B cell (primary cell): ENCODE results near the gene PINK1. TPM values are rescaled to one million over a fixed set of nuclear protein-coding genes. Genes with fewer than 3 reads are reported as not detected.

Experiments used
- ATAC-seq: fragments of 200-7000 bp; cut with Tn5 transposase; one replicate; pipeline ENCODE4 v1.10.0; 2021; ENCODE audit warnings: low read depth, mild to moderate bottlenecking, moderate number of reproducible peaks, moderate library complexity
- CTCF ChIA-PET: fragments of 350-600 bp; sonication (Branson Sonifier 250); formaldehyde crosslinking; loops from one replicate; lab custom pipeline; 2021; ENCODE audit warnings: antibody characterized with exemption, inconsistent platforms; lab: Charles Lee
- POLR2A ChIA-PET: fragments of 350-600 bp; sonication (Branson Sonifier 250); formaldehyde crosslinking; loops from one replicate; lab custom pipeline; 2021; ENCODE audit warnings: antibody characterized with exemption; lab: Charles Lee
- DNase-seq: peaks from one replicate; pipeline ENCODE4 v3.0.0; 2013
- H2AFZ ChIP-seq: 2 replicates; pipeline ENCODE4 v1.6.1; 2012; ENCODE audit warnings: mild to moderate bottlenecking, low read depth, low read length; ENCODE audit not compliant: insufficient read depth, poor library complexity, severe bottlenecking
- H3K27ac ChIP-seq, 2 donors: 1 replicate in 1 of 2; 2 replicates in 1 of 2; pipeline ENCODE4 v1.5.1; 2012 to 2013; ENCODE audit warnings: low read length in 2 of 2, mild to moderate bottlenecking in 2 of 2, moderate library complexity in 1 of 2
- H3K27me3 ChIP-seq, 4 experiments: fragments of 200-600 bp in 1 of 4; sonication (generic) in 1 of 4; replicated peaks in 1 of 4; 1 replicate in 2 of 4; 2 replicates in 2 of 4; pipeline versions ENCODE4 v1.6.1 to v1.7.0; 2013 to 2016; ENCODE audit warnings: low read length in 3 of 4, mild to moderate bottlenecking in 2 of 4, mixed read lengths in 1 of 4, moderate library complexity in 1 of 4; ENCODE audit not compliant: insufficient read depth in 4 of 4, control insufficient read depth in 3 of 4; ENCODE audit errors: control extremely low read depth in 1 of 4
- H3K36me3 ChIP-seq, 2 experiments: replicated peaks in 1 of 2; 1 replicate in 1 of 2; 2 replicates in 1 of 2; pipeline versions ENCODE4 v1.6.1 to v1.7.1; 2013; ENCODE audit warnings: low read length in 1 of 2; ENCODE audit not compliant: insufficient read depth in 2 of 2, control insufficient read depth in 1 of 2; ENCODE audit errors: control extremely low read depth in 1 of 2, extremely low read depth in 1 of 2
- H3K4me1 ChIP-seq, 2 donors: fragments of 200-600 bp in 1 of 2; sonication (generic) in 1 of 2; 1 replicate in 1 of 2; 2 replicates in 1 of 2; pipeline versions ENCODE4 v1.5.1 to v1.6.1; 2013 to 2017; ENCODE audit warnings: low read length in 2 of 2; ENCODE audit not compliant: control insufficient read depth in 2 of 2, insufficient read depth in 2 of 2
- H3K4me2 ChIP-seq: replicated peaks from 2 replicates; pipeline ENCODE3; 2012; ENCODE audit warnings: mild to moderate bottlenecking, low read depth, low read length; ENCODE audit not compliant: poor library complexity, severe bottlenecking
- H3K4me3 ChIP-seq, 5 experiments: fragments of 200-600 bp in 1 of 5; sonication (generic) in 1 of 5; 1 replicate in 3 of 5; 2 replicates in 2 of 5; pipeline versions ENCODE4 v1.5.1 to v1.7.0; 2011 to 2016; ENCODE audit warnings: low read length in 4 of 5, mild to moderate bottlenecking in 4 of 5, low read depth in 2 of 5, control low read depth in 1 of 5, moderate library complexity in 1 of 5; ENCODE audit not compliant: insufficient read depth in 1 of 5; ENCODE audit errors: control extremely low read depth in 1 of 5, extremely low read depth in 1 of 5
- H3K79me2 ChIP-seq: fragments of 200-600 bp; sonication (generic); one replicate; pipeline ENCODE4 v1.6.0; 2016; ENCODE audit warnings: low read length; ENCODE audit not compliant: control insufficient read depth, insufficient read depth
- H3K9ac ChIP-seq: fragments of 200-600 bp; sonication (generic); 2 replicates; pipeline ENCODE4 v1.6.1; 2017; ENCODE audit warnings: mild to moderate bottlenecking, low read length, moderate library complexity
- H3K9me3 ChIP-seq, 3 donors: one replicate each; pipeline versions ENCODE4 v1.6.1 to v1.7.1; 2013; ENCODE audit warnings: low read length in 2 of 3; ENCODE audit not compliant: control insufficient read depth in 2 of 3, insufficient read depth in 1 of 3; ENCODE audit errors: control extremely low read depth in 1 of 3
- H4K20me1 ChIP-seq: 2 replicates; pipeline ENCODE4 v1.6.0; 2012; ENCODE audit warnings: mild to moderate bottlenecking, low read length; ENCODE audit not compliant: insufficient read depth, control insufficient read depth, poor library complexity, severe bottlenecking
- H3K27ac Mint-ChIP-seq: one replicate; pipeline ENCODE4 v1.8.0; 2021; ENCODE audit warnings: mixed read lengths
- H3K27me3 Mint-ChIP-seq: one replicate; pipeline ENCODE4 v1.8.0; 2021; ENCODE audit warnings: mixed read lengths
- H3K4me1 Mint-ChIP-seq: one replicate; pipeline ENCODE4 v1.8.0; 2021; ENCODE audit warnings: mixed read lengths
- H3K4me3 Mint-ChIP-seq: one replicate; pipeline ENCODE4 v1.8.0; 2021; ENCODE audit warnings: mixed read lengths
- H3K9me3 Mint-ChIP-seq: one replicate; pipeline ENCODE4 v1.8.0; 2022; ENCODE audit warnings: mixed read lengths; ENCODE audit not compliant: insufficient read depth
- EZH2 ChIP-seq: IDR thresholded peaks from 2 replicates; pipeline ENCODE4 v1.6.1; 2012; ENCODE audit warnings: borderline replicate concordance, low read depth, mild to moderate bottlenecking, moderate library complexity, low read length; ENCODE audit not compliant: insufficient read depth, poor library complexity, severe bottlenecking
- WGBS: methylation state at CpG from one replicate; pipeline ENCODE4 v1.1.5; 2013; ENCODE audit warnings: missing lambda C conversion rate; ENCODE audit not compliant: insufficient coverage; 5-methylcytosine and 5-hydroxymethylcytosine counted together
- intact Hi-C: fragments of 100-400 bp; cut with micrococcal nuclease; formaldehyde crosslinking; loops from one replicate; pipeline ENCODE4 v1.10.0; 2022
- polyA plus RNA-seq: library from polyadenylated mRNA; depleted of rRNA; stranded (reverse); fragments of >200 nt; gene quantifications from 2 replicates; pipeline ENCODE4 v1.2.3, GENCODE V29; 2012
- total RNA-seq, 2 donors: library from RNA; stranded (reverse); fragments of 120-200 nt in 1 of 2; gene quantifications; 1 replicate in 1 of 2; 2 replicates in 1 of 2; pipeline versions ENCODE4 v1.2.3 to v1.2.4, GENCODE V29; 2013 to 2022
- TF ChIP-seq, protein P1 (sequence below): fragments of 200-600 bp; IDR thresholded peaks from one replicate; pipeline ENCODE4 v1.8.0; 2022; ENCODE audit warnings: antibody characterized with exemption, mild to moderate bottlenecking

The PINK1 gene
- total and polyA plus RNA-seq, 2 donors (not counting 1 experiment from before 2014, with no cell fraction given), result 5.8 to 14.3 TPM

DNA sequence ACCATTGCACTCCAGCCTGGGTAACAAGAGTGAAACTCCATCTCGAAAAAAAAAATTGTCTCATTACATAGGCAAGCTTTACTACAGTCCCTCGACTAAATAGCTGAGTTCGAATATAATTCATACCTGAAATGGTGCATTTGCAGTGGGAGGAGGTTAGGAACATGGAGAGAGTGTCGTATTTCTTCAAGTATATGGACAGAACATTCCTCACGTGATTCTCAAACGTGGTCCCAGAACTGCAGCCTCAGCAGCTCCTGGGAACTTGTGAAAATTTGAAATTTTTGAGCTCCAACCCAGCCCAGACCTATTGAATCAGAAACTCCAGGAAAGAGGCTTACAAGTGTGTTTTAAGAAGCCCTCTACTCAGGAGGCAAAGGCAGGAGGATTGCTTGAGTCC lies 37.2 kb upstream of the PINK1 start:
- POLR2A ChIA-PET, result no interaction called here
- Mint-ChIP-seq H3K9me3 (no peaks in the 10 kb centered on the region), H3K27ac (no peak overlapping the region), H3K4me3 (no peak overlapping the region), H3K4me1 (no peaks in the 10 kb centered on the region), H3K27me3 (peaks cover 44% of the 10 kb centered on the region)
- Histone ChIP-seq H3K4me3 (no peak overlapping the region), H4K20me1 (no peaks in the 10 kb centered on the region), H3K4me2 (no peak overlapping the region), H3K9me3 (no peaks in the 10 kb centered on the region), H3K79me2 (no peaks in the 10 kb centered on the region), H3K9ac (no peak overlapping the region), H2AFZ (no peak overlapping the region), H3K27ac (no peak overlapping the region), H3K27me3 (peaks cover 0 to 6% (median 2%) of the 10 kb centered on the region in 4 experiments), H3K36me3 (no peaks in the 10 kb centered on the region), H3K4me1 (no peaks in the 10 kb centered on the region)
- ATAC-seq, result no peak
- 100% methylated on average over 1 of the region's 6 CpGs for WGBS
- no peak for DNase-seq
- TF ChIP-seq, protein P1, sequence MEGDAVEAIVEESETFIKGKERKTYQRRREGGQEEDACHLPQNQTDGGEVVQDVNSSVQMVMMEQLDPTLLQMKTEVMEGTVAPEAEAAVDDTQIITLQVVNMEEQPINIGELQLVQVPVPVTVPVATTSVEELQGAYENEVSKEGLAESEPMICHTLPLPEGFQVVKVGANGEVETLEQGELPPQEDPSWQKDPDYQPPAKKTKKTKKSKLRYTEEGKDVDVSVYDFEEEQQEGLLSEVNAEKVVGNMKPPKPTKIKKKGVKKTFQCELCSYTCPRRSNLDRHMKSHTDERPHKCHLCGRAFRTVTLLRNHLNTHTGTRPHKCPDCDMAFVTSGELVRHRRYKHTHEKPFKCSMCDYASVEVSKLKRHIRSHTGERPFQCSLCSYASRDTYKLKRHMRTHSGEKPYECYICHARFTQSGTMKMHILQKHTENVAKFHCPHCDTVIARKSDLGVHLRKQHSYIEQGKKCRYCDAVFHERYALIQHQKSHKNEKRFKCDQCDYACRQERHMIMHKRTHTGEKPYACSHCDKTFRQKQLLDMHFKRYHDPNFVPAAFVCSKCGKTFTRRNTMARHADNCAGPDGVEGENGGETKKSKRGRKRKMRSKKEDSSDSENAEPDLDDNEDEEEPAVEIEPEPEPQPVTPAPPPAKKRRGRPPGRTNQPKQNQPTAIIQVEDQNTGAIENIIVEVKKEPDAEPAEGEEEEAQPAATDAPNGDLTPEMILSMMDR, result no peak
- no peak for TF ChIP-seq EZH2
- intact Hi-C loops, result no loop called here
- CTCF ChIA-PET, result no interaction called here

DNA sequence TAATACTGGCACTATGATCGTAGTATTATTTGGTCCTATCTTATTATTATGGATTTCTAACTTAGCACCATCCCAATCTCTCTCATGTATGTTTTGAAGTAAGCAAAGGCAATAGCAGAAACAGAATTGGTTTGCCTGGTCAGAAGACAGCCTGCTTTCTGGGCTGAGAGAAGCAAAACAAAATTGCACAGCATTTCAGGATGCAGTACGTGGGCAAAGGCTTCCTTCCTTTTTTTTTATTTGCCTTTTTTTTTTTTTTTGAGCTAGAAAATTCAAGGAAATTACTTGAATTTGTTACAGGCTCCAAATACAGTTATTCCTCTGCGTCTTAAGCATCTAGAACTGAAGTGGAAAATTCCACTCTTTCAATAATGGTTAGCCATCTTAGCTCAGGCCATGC lies 35.6 kb upstream of the PINK1 start:
- Histone ChIP-seq H3K79me2 (no peaks in the 10 kb centered on the region), H3K4me3 (no peak overlapping the region), H3K36me3 (no peaks in the 10 kb centered on the region), H3K9me3 (no peaks in the 10 kb centered on the region), H3K4me1 (no peaks in the 10 kb centered on the region), H4K20me1 (no peaks in the 10 kb centered on the region), H3K27ac (no peak overlapping the region), H3K9ac (no peak overlapping the region), H2AFZ (no peak overlapping the region), H3K4me2 (no peak overlapping the region), H3K27me3 (peaks cover 0 to 6% (median 2%) of the 10 kb centered on the region in 4 experiments)
- intact Hi-C loops, result no loop called here
- ATAC-seq (no peak), DNase-seq (no peak)
- Mint-ChIP-seq H3K27ac (no peak overlapping the region), H3K4me3 (no peak overlapping the region), H3K27me3 (peaks cover 34% of the 10 kb centered on the region), H3K4me1 (no peaks in the 10 kb centered on the region), H3K9me3 (no peaks in the 10 kb centered on the region)
- ChIA-PET CTCF (no interaction called here), POLR2A (no interaction called here)
- TF ChIP-seq, protein P1, result no peak
- TF ChIP-seq EZH2, result no peak
- no CpG with 5 or more reads among the region's 3 CpGs for WGBS
